Subcutaneous adipose tissue (tissue), 4 donors: Measurements from ENCODE around the gene SLC25A25. TPM values are rescaled to one million over a fixed set of nuclear protein-coding genes. Genes with fewer than 3 reads are reported as not detected.

Source experiments
- total RNA-seq, 4 donors: library from RNA; depleted of rRNA; stranded (reverse); fragments of >200 nt; gene quantifications; one replicate each; pipeline ENCODE4 v1.1.0, GENCODE V29; 2016
- TF ChIP-seq, protein P1 (sequence below): fragments of 450-650 bp; IDR thresholded peaks from one replicate; pipeline ENCODE4 v1.5.1; 2016; ENCODE audit warnings: low read depth, mild to moderate bottlenecking, control low read depth, antibody characterized with exemption, moderate library complexity

SLC25A25 gene
- total RNA-seq, 4 donors from 2014 or later = 13.4 to 60.1 (median 19.5) TPM

DNA sequence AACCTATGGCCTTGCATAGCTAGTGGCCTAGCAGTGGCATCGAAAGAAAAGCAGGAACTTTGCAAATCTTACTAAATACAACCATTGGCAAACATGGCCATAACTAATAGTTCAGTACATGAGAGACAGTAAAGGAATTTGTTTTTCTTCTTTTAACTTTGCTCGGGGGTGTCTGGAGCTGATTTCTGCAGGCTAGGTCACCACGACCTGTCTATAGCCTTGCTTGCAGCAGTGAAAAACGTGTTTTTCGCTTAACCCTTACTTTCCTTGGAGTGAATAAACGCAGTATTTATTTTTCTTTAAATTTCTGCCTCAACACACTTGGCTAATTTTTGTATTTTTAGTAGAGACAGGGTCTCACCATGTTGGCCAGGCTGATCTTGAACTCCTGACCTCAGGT lies 20.8 kb upstream of the SLC25A25 start:
- TF ChIP-seq, protein P1, sequence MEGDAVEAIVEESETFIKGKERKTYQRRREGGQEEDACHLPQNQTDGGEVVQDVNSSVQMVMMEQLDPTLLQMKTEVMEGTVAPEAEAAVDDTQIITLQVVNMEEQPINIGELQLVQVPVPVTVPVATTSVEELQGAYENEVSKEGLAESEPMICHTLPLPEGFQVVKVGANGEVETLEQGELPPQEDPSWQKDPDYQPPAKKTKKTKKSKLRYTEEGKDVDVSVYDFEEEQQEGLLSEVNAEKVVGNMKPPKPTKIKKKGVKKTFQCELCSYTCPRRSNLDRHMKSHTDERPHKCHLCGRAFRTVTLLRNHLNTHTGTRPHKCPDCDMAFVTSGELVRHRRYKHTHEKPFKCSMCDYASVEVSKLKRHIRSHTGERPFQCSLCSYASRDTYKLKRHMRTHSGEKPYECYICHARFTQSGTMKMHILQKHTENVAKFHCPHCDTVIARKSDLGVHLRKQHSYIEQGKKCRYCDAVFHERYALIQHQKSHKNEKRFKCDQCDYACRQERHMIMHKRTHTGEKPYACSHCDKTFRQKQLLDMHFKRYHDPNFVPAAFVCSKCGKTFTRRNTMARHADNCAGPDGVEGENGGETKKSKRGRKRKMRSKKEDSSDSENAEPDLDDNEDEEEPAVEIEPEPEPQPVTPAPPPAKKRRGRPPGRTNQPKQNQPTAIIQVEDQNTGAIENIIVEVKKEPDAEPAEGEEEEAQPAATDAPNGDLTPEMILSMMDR = no peak

DNA sequence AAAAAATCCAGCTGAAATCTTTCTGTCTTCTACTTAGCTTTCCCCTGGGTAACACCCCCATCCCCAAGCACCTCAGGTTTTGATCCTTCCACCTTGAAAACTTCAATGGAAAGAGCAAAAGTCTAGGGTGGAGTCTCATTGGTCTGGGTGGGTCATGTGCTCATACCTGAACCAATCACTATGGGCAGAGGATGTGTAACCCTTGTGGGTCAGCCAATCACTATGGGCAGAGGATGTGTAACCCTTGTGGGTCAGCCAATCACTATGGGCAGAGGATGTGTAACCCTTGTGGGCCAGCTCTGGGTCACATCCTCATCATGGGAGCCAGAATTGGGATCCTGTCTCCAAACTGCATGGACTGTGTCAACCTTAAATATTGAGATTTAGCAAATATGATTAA lies 19.4 kb upstream of the SLC25A25 start:
- TF ChIP-seq, protein P1 = no peak

DNA sequence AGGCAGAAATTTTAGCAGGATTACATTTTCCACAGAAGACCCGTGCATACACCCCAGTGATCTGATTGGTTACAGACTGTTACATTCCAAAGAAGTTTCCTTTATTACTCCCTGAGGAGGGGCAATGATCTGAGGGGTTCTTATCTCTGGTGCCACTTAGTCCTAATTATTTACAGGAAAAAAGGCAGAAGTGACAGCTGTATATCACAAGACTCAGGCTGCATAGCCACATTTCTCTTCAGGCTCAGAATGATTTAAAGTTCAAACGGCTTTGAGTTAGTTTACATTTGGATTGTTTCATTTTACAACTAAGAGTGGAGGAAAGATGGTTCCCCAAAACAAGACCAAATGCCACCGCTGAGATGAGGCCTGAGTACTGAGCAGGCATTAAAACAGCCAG lies 18.2 kb upstream of the SLC25A25 start:
- TF ChIP-seq, protein P1 = no peak

DNA sequence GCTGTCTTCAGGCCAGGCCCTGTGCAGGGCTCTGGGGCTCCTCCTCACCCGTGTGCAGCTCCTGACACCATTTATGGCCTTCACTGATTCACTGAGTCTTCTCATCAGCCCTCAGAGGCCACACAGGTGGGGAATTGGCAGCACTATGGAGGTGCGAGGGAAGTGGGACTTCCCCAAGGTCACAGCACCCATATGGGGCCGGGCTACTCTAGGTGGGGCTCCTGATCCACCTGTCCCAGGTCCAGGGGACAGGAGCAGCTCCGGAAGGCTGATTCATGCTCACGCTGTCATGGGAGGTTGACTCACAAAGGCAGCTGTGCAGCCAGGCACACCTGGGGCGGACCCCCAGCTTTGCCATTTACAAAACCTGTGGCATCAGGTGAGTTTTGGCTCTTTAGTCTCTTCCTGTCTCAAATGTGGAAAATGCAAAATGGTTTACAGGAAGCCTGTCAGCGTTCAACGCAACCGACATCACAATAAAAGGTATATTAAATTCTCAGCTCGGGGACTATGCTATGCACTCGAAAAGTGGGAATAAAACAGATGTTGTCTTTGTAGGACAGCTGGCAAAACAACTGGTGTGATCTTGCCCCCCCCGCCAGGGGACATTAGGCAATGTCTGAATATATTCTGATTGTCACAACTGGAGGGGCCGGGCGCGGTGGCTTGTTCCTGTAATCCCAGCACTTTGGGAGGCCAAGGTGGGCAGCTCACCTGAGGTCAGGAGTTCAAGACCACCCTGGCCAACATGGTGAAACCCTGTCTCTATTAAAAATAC lies 15.9 kb upstream of the SLC25A25 start:
- TF ChIP-seq, protein P1 = no peak

DNA sequence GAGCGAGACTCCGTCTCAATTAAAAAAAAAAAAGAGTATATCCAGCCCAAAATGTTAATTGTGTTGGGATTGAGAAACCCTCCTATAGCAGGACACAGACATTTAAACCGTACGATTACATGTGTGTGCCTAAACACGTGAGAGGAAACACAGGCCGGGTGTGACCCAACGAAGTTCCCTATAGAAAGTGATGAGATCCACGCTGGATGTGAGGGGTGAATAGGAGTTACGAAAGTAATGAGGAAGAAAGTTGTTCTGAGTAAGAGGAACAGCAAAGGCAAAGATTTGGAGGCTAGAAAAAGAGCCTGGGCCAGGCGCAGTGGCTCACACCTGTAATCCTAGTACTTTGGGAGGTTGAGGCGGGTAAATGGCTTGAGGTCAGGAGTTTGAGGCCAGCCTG lies 14.5 kb upstream of the SLC25A25 start:
- TF ChIP-seq, protein P1 = no peak

DNA sequence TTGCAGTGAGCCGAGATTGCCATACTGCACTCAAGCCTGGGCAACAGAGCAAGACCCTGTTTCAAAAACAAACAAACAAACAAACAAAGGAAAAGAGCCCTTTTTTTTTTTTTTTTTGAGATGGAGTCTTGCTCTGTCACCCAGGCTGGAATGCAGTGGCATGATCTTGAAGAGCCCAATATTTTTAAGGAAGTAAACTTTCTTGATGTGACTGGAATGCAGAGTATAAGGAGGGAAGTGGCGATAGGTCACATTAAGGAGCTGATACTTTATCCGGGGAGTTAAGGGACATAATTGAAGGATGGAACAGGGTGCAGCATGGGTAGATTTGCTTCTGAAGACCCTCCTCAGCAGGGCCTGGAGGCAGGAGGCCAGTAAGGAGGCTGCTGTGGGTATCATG lies 13.9 kb upstream of the SLC25A25 start:
- TF ChIP-seq, protein P1 = no peak

DNA sequence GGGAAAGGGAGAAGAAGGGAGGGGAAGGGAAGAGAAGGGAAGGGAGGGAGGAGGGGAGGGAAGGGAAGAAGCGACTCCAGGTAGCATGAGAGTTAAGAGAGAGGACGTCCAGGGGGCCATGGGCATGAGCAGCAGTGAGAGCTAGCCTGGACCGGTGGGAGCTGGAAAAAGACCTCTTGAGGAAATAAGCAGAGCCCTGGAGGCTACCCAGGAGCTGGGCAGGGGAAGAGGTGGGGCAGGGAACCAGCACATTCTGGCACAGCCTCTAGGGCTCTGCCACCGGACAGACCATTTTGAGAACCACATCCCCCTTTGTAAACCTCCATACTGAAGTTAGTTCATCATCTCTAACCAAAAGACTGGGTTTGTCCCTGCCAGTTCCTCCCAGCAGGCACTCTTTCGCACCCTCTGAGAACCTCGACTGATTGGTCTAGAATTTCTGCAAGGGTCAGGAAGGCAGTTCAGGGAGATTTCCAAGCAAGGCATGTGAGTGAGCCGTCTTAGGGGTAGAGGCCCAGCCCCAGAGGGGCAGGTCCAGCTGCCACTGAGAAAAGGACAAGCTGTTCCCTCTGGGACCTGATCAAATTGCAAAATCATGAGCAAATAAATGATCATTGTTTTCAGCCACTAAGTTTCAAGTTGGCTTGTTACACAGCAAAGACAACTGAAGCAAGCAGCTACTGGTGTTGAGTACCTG lies 12.5 kb upstream of the SLC25A25 start:
- TF ChIP-seq, protein P1 = no peak
